Muscle of arm (tissue), 12 donors: ENCODE results near the gene TMED10. TPM values are rescaled to one million over a fixed set of nuclear protein-coding genes. Genes with fewer than 3 reads are reported as not detected.
A peak's percentile ranks its signal among the peaks of the same experiment; 100 is the strongest.
"Not testable (repeated sequence)": the region's sequence is repeated elsewhere in the genome, so short reads cannot be mapped to it uniquely, and the experiment has no call there.

Experiments
- DNase-seq: peaks from one replicate; pipeline ENCODE4 v3.0.0-alpha.2; 2013
- polyA plus RNA-seq, 12 donors: library from polyadenylated mRNA; unstranded; fragments of 120-200 nt; gene quantifications; one replicate each; pipeline ENCODE4 v1.2.1, GENCODE V29; 2013; ENCODE audit not compliant: insufficient read length in 12 of 12

Gene TMED10
- polyA plus RNA-seq, 12 donors, result 129 to 182 (median 151) TPM; not detected in 1

DNA sequence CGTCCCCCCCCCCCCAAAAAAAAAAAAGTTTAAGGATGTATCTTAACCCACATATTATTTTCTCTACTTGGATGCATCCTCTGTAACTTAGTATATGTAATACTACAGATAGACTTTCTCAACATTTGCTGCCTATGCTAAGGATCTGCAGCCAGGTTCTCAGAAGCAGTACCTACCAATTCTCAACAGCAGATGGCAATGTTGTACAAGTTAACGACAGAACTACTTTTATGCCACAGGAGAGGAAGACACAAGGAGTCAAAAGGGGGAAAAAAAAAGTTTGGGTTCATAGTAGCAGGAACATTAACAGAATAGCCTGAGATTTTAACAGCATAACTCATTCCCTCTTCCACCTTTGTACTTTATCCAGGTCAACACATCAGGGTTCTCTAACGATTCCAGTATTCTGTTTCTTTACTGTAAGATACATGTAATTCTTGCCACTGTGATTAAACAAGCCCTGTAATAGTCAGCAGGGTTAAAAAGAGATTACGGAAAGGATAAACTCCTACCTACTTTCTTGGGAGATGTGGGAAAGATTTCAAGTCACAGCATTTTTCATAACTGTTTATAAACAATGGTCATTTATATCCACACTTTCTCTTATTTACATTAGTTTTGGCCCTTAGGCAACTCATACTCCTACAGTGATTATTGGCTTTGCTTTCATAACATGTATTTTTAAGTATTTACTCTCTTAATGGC, 43.9 kb downstream of the TMED10 start:
- DNase-seq, result peak; percentile 81

DNA sequence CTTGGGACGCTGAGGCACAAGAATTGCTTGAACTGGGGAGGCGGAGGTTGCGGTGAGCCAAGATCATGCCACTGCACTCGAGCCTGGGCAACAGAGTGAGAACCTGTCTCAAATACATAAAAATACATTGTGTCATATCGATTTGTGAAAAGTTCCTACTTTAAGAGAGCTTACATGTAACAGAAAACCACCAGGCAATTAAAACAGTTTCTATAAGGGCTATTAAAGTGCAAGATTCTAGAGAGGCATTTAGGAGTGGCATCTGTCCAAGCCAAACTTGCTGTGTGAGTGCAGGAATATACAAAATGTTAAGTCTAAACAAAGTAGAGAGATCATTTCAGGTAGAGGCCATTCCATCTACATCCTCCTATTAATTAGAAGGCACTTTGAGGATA, 47.8 kb downstream of the TMED10 start:
- DNase-seq, result no peak

DNA sequence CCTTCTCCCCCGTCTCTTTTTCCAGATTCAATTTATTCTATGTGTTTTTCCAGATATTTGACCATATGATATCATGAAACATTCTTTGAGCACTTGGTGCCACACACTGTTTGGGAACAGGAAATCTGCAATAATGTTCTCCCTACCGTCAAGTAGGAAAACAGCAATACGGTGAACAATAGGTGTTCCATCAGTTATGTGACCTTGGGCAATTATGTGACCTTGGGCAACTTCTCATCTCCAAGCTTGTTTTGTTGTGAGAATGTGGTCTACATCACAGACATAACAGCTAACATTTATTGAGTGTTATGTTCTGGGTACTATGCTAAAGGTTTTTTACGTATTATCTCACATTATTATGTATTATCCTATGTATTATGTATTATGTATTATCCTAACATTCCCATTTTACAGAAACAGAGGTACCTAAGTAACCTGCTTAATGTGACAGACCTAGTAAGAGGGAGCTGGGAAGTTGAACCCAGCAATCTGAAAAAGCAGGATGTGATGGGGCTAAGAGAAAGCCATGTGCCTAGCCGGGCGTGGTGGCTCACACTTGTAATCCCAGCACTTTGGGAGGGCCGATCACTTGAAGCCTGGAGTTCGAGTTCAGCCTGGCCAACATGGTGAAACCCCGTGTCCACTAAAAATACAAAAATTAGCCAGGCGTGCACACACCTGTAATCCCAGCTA, 48.4 kb downstream of the TMED10 start:
- DNase-seq, result no peak

DNA sequence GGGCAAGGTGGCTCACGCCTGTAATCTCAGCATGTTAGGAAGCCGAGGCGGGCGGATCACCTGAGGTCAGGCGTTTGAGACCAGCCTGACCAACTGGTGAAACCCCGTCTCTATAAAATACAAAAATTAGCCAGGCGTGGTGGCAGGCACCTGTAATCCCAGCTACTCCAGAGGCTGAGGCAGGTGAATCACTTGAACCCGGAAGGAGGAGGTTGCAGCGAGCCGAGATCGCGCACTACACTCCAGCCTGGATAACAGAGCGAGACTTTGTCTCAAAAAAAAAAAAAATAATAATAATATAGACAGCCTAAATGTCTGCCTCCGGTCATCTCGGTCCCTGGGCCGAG, 49.0 kb downstream of the TMED10 start:
- DNase-seq, result not testable (repeated sequence)

DNA sequence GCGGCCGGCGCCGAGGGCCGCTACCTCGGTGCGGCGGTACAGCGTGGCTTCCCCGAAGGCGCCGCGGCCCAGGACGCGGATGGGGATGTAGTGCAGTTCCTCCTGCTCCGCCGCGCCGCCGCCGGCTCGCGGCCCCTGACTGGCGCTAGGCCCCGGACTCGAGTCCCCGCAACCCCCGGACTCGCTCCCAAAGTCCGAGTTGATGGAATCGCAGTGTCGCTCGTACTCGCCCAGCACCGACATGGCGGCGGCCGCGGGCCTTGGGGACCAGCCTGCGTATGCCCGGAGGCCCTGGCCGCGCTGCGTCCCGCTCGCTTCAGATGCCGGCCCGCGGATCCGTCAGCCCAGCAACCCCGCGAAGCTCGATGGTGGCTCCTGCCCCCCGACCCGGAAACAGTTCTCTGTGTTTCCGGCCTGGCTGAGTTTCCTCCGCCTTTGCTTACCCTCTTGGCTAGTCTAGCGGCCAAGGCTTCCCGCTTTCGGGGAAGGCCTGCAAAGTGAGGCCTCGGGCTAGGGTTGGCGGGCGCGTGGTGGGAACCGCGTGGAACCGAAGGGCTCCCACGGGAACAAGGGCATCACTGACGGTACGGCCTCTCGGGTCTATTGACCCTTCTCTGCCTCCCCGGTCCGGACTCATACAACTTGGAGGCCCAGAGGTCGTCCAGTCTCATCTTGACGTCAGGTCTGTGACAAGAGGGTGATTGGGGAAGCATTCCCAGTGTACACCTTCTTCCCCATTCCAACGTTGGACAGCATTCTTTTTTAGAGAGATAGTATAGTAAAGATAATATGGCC, 49.5 kb downstream of the TMED10 start, which contains the start of gene NEK9:
NEK9 (minus strand) TSS at position 370 of the 795 bp plus-strand sequence; CDS start at position 243, 127 bp downstream.
- peak; percentile 94 for DNase-seq

DNA sequence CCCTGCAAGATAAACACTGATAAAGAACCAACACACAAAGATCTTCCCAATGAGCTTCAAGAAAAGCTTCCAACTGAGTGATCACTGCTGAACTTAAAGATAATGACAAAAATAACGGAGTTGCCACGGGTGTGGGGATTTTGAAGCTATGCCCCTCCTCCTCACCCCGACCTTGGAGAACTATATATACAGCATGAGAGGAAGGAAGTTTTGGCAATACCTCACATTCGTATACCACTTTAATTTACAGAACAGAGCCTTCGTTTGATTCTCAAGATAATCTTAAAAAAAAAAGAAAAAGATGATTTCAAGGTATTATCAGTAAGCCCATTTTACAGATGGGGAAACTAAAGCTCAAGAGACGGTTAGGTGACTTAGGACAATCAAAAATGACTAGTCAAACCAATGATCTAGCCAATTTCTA, 50.3 kb downstream of the TMED10 start:
- DNase-seq, result no peak

DNA sequence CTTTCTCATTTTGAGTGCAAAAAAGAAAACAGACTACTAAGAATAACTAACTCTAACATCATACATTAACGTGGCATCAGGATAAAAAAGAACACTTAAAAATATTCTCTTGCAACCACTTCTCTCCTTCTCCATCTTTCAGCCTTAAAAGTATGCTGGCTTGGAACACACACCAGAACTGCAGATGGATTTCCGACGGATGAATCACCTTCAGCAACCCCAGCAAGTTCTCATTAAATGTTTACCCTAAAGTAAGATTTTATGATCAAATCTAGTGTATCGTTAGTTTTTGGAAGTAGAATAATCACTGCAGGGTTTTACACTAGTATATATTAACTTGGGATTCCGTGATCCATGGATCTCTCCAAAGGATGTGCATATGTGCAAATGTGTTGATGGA, 50.8 kb downstream of the TMED10 start:
- DNase-seq, result no peak

DNA sequence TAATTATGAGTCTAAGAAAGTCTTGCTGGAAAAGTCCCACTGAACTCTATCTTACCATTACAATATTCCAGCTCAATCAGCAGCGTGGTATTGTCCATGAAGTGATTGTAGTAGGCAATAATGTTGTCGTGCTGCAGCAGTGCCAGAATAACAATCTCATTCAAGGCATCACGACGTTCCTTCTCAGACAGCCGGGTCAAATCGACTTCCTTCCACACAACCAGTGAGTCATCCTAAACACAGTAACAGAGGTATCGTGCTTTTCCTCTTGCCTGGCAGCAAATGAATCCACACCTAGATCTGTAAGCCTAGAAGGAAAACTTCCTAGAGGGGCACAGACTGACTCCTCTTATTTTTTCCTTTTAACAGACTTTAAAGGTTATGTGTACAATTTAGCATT, 52.4 kb downstream of the TMED10 start:
- DNase-seq, result no peak

DNA sequence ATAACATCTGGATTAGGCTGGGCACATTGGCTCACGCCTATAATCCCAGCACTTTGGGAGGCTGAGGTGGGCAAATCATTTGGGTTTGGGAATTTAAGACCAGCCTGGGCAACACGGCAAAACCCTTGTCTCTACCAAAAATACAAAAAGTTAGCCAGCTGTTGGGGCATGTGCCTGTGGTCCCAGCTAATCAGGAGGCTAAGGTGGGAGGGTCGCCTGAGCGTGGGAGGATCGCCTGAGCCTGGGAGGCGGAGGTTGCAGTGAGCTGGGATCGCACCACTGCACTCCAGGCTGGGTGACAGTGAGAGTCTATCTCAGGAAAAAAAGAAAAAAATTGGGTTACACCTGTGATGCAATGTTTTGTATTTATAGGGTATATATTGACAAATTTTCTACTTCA, 54.9 kb downstream of the TMED10 start:
- DNase-seq, result no peak

DNA sequence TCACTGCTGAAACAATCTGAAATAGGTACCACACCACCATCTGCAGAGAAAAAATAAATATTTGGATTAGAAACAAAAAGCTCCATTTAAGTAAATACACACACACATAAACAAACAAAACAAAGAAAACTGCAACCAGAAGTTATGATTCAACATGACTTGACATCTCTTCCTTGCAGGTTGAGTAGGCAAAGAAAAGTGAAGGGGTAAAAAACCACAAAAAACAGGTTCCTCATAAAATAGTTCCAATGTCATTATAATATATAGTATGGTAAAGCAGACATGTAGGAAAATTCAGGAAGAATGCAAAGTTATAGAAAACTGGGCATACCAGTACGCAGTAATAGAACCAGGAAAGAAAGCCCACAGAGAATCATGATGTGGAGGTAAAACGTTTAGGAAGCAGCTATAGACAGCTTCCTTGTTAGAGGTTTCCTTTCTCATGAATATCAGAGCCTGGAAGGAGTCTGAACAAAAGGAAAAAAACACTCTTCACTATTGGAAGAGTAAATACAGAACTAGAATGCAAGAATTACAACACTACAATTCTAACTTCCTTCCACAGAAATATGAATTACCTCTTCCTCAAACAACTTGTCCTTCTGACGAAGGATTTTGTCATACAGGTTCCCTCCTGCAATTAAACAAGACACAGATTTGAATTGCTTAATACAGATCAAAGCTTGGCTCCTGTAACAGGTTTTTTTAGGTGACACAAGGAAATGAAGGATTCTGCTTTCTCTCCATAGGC, 55.7 kb downstream of the TMED10 start:
- DNase-seq, result no peak

DNA sequence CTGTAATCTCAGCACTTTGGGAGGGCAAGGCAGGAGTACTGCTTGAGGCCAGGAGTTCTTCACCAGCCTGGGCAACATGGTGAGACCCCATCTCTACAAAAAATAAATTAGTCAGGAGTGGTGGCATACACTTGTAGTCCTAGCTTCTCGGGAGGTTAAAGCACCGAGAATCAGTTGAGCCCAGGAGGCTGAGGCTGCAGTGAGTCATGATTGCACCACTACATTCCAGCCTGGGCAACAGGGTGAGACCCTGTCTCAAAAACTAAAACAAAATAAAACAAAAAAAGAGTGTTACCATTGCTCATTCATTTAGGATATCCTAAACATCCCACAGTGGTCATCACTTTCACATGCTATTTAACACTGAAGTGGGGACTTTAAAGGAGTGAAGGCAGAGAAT, 57.4 kb downstream of the TMED10 start:
- DNase-seq, result no peak

DNA sequence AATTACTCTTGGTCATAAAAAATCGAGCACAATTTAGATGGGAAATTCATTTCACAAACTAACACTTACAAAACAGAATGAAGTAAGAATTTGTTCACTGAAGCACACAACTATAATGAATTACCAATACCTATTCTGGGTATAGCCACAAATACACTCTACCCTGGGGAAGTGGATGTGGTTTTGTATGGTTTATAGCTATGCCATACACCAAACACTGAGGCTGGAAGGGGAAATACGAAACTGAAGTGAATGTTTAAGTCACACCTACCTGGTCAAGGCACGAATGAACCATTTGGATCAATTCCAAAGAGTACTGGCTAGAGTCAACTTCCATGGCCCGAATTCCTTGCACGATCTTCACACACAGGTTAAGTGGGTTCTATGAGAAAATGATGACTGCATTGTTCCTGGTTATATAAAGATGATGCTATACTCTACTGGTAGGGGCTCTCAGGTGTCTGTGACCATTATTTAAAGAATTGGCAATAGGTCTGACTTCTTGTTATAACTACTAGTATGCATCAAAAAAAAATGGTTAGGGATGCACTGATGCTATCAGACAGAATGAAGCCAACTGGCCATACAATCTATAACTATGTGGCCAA, 62.4 kb downstream of the TMED10 start:
- DNase-seq, result no peak

DNA sequence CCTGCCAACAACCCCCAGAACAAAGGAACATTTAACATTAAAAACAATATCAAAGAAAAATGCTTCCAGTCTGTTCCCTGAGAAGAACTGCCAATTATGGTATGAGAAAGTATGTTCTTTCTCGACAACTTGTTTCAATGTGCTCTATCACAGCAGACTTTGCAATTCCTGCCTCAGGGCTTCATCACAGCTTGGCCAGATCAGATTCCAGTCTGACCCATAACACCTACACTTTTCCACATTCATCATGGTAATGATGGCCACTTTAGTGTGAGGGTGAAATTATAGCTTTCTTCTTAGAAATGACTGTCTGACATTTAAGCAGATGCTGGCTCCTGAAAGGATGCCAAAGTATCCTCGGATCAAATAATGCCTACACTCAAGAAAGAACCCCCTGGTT, 66.5 kb downstream of the TMED10 start:
- no peak for DNase-seq

DNA sequence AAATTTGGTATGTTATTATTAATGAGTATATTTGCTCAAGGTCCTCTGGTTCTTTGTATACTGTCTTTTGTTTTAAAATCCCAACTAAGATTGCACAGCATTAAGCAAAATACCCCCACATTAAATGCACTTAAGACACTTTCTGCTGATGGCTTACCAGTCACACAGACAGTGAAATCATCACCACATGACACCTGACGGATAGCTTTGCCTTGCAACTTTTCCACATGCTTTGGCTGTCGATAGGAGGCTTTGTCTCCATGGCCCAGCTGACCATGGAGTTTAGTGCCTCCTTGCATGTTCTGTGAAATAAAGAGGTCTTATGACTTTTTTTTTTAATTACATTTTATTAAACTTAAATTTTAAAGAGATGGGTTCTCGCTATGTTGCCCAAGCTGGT, 69.2 kb downstream of the TMED10 start:
- DNase-seq, result no peak

DNA sequence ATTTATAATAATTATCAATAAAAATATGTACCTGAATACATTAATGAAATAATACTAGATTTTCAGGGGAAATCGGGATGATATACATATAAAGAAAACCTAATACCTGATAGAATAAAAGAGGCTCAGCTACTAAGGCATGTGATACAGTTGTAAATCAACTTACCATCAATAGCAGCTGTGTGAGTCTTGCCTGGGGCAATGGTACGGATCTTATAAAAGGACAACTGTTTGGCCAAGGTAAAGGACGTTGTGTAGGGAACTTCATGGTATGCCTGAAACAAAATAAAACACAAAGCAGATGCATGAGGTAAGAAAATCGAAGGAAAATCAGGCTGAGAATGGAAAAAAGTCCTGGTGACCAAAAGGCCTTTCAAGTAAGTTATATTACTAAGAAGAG, 74.9 kb downstream of the TMED10 start:
- DNase-seq, result no peak

DNA sequence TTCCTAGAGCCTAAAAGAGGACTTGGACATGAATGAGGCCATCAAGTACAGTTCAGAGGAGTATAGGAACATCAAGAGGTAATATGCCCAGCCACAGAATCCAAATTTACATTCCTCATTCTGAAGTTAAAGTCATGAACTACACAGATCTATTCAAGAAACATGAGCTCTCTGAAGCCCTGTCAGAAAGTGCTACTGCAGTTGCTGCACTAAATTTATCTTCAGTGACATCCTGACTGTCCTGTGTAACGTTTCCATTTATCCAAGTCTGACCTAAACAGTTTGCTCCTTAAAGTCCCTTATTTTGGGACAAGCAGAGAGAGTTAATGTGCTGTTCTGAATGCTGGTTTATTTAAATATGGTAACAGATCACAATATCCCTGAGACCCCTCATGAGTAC, 77.7 kb downstream of the TMED10 start:
- DNase-seq, result no peak

DNA sequence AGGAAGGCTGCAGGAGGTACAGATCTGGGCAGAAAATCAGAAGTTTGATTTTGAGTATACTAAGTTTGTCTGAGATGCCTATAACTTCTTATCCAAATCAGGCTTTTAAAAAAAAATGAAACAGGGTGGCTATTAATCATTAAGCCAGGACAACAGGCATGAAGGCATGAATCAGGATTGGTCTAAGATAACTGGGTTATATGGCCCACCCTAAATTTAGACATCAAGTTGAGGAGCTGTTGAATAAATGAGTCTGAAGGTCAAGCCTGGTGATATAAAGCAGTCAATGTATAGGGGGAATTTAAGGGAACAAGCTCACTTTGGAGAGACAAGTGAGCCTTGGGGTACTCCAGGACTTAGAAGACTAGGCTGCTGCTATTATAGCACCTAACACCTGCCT, 78.2 kb downstream of the TMED10 start:
- DNase-seq, result no peak

DNA sequence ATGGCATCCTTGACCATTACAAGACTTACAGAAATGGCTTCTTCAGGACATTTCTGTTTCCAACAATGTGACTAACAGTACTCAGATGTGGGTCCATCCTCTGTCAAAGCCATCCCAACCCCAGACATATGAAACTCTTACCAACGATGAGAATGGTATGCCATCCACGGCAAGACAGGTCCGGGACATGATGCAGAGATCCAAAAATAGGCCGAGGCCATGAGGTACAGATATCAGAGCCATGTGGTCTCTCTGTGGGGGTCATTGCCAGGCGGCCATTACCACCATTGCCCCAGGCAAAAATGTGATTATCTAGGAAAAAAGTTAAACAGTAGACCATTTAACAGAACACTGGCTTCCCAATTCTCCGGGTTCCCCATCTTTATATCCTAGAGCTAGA, 79.5 kb downstream of the TMED10 start:
- DNase-seq, result no peak

DNA sequence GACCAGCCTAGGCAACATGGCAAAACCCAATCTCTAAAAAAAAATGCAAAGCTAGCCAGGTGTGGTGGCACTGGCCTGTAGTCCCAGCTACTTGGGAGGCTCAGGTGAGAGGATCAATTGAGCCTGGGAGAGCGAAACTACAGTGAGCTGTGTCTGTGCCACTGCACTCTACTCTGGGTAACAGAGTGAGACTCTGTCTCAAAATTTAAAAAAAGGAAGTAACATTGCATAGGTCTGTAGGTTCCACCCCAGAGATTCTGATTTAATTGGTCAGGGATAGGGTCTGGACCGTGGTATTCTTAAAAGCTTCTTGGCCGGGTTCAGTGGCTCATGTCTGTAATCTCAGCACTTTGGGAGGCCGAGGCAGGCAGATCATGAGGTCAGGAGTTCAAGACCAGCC, 80.7 kb downstream of the TMED10 start:
- DNase-seq, result no peak

DNA sequence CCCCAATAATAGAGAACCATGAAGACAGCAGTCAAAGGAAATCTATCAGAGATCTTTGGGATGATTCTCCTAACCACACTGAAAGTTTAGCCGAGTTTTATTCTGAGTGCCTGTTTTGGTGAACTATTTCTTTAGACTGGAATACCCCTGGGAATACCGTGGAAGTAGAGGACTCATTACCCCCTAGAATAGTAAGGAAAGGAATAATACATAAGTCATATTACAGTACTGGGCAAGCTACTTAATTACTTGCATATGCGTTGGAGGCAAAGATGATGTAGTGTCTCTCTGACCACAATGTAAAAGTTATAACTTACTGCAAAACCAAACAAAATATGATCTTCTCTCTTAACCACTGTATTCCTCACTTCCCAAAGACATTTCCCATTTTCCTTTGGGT, 81.5 kb downstream of the TMED10 start:
- DNase-seq, result no peak

DNA sequence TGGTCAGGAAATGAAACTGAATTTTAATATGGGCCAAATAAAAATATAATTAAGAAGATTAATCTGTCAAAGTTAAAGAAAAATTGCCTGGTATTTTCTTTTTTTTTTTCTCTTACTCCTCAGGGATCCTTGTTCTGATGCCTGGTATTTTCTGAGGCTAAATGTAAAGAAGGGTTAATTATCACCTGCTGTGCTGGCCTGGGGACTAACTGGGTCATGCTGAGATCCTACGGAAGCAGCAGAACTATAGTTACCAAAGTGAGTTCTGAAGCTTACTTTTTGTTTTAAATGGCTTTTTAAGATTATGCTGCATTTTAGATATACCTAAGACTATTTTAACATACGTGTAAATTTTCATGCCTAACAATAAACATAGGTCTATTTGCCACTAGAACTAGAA, 83.7 kb downstream of the TMED10 start:
- DNase-seq, result no peak

DNA sequence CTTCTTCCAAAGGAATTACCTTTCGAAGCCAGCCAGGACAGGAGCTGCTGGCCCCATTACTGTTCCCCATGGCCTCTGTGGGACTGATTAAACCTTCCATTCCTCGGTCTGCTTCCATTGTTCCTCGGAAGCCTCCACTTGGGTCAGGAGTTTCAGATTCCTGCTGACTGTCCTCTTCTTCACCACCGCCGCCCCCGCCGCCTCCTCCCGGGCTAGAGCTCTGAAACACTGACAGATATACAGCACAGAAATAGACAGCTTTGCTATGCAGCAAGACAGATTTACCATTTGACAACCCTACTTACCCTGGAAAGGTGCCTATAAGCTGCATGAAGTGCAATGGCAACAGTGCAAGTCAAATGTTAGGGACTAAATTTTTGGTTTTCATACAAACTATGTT, 85.2 kb downstream of the TMED10 start:
- DNase-seq, result no peak
